ENCODE measurements around the gene CCNI2.

The CCNI2 gene

DNA sequence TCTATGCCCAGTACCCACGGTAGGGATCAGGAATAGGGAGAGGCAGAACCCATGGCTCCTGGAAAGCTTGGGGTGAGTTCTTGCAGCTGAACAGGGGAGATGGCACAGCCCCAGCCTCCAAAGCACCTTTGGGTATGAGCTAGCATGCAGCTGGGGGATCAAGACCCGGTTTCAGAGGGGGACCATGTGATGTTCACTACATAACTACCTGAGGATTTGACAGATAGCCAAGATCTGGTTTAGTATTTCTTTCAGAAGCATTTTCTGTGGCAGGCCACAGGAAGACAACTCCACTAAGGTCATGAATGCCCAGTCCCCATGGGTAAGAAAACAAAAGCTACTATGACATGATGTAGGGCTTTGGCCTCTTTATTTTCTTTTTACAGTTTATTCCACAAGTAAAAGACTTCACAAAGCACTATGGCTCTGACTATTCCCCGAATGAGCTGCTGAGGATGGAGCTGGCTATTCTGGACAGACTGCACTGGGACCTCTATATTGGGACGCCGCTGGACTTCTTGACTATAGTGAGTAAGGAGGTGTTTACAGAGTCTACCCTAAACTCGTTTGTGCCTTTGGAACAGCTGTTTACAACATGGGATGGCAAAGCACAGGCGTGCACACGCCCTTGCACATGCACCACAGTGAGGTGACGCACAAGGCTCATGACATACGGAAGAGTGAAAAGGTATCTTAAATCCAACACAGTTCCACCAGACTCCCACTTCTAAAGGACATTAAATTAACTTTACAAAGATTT lies 3.4 kb downstream of the CCNI2 start:
- DNase-seq (ENCODE audit: low read depth) = no peak
- no peak for TF ChIP-seq CTCF (conservative IDR thresholded peaks at IDR 0.05; ENCODE audit: low read length)
- no peak overlapping the region for H3K4me3 ChIP-seq (ENCODE audit: low read length)

- DNase-seq (ENCODE audit: low read depth) = peak; percentile 92
- H3K4me3 ChIP-seq (ENCODE audit: low read length) = no peak overlapping the region
- no peak for TF ChIP-seq CTCF (conservative IDR thresholded peaks at IDR 0.05; ENCODE audit: low read length)
These were observed 4.2 kb downstream of the CCNI2 start for GRCh38 chr5:132751444-132751843.

DNA sequence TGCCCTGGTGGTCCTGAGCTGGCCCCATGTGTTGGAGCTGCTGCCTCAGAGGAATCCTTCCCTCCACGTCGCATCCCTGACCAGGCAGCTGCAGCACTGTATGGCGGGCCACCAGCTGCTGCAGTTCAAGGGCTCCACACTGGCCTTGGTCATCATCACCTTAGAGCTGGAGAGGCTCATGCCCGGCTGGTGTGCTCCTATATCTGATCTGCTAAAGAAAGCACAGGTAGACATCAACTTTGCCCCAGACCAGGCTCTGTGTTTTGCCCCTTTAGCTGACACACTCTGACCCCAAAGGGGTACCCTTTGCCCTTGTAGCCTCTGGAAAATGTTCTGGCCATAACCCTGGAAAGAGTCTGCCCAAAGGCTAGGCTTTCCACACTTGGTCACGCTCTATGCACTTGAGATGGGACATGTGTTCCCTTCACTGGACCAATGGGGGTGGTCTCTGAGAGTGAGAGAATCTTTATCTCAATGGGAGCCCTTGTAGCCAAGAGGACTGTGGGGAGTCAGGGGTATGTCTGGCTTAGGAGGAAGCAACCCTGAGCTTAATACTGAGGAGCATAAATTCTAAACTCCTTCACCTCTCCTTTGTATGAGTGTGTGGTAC lies 4.8 kb downstream of the CCNI2 start:
- DNase-seq (ENCODE audit: low read depth) = no peak
- no peak overlapping the region for H3K4me3 ChIP-seq (ENCODE audit: low read length)
- TF ChIP-seq CTCF (conservative IDR thresholded peaks at IDR 0.05; ENCODE audit: low read length) = no peak

- no peak for DNase-seq (ENCODE audit: low read depth)
- no peak overlapping the region for H3K4me3 ChIP-seq (ENCODE audit: low read length)
- TF ChIP-seq CTCF (conservative IDR thresholded peaks at IDR 0.05; ENCODE audit: low read length) = no peak
These were observed 5.4 kb downstream of the CCNI2 start for GRCh38 chr5:132752581-132753125.

- H3K4me3 ChIP-seq (ENCODE audit: low read length) = no peak overlapping the region
- no peak for DNase-seq (ENCODE audit: low read depth)
- peak; percentile 17; the same call in 1 of the 2 replicates for TF ChIP-seq CTCF (conservative IDR thresholded peaks at IDR 0.05; ENCODE audit: low read length)
These were observed 6.1 kb downstream of the CCNI2 start for GRCh38 chr5:132753135-132753987.

DNA sequence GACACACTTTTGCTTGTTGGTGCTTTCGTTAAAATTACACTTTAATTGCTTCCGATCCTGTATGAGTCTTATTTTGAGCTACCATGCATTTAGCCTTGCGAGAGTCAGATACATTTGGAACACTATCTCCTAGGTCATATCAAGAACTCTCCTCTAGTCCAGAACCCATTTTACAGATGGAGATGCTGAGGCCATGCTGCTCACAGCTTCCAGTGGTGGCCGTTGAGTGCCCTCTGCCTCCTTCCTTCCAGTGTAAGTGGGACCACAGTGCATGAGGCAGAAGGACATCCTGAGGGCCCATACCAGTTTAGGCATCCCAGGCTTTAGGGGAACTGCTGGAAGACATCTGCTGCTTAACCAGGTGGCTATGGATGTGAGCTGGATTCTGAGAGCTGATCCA lies 6.9 kb downstream of the CCNI2 start:
- no peak for TF ChIP-seq CTCF (conservative IDR thresholded peaks at IDR 0.05; ENCODE audit: low read length)
- DNase-seq (ENCODE audit: low read depth) = no peak
- H3K4me3 ChIP-seq (ENCODE audit: low read length) = no peak overlapping the region

All from AG10803 (cell line).